ENCODE data around the gene ACTR8.

The ACTR8 gene

GRCh38 chr3:53899750-53900149 is 17.8 kb upstream of the ACTR8 start:
- DNase-seq (ENCODE audit: insufficient read length, low spot score) (no peak), FAIRE-seq (no peak)
- TF ChIP-seq POLR2AphosphoS5 (IDR thresholded peaks at IDR 0.05; ENCODE audit: low read depth, low read length) (no peak), PAX5 (IDR thresholded peaks at IDR 0.05; ENCODE audit: insufficient read depth, low read length, severe bottlenecking) (no peak), POU2F2 (IDR thresholded peaks at IDR 0.05; ENCODE audit: low read depth, low read length) (no peak)

GRCh38 chr3:53892286-53892637 is 10.3 kb upstream of the ACTR8 start:
- DNase-seq (ENCODE audit: insufficient read length, low spot score) (no peak), FAIRE-seq (no peak)
- TF ChIP-seq PAX5 (IDR thresholded peaks at IDR 0.05; ENCODE audit: insufficient read depth, low read length, severe bottlenecking) = no peak
- no peak for TF ChIP-seq POU2F2 (IDR thresholded peaks at IDR 0.05; ENCODE audit: low read depth, low read length)
- TF ChIP-seq TAF1 (IDR thresholded peaks at IDR 0.05; ENCODE audit: low read depth, low read length) = no peak
- no peak for TF ChIP-seq POLR2A (IDR thresholded peaks at IDR 0.05; ENCODE audit: low read depth, low read length)
- no peak for TF ChIP-seq SPI1 (IDR thresholded peaks at IDR 0.05; ENCODE audit: low read depth, low read length)
- TF ChIP-seq POLR2AphosphoS5 (IDR thresholded peaks at IDR 0.05; ENCODE audit: low read depth, low read length) = no peak

- peak; percentile 99 for FAIRE-seq
- peak; percentile 71 for DNase-seq (ENCODE audit: insufficient read length, low spot score)
- TF ChIP-seq TAF1 (IDR thresholded peaks at IDR 0.05; ENCODE audit: low read depth, low read length) = peak; percentile 65
- no peak for TF ChIP-seq POU2F2 (IDR thresholded peaks at IDR 0.05; ENCODE audit: low read depth, low read length)
- TF ChIP-seq PAX5 (IDR thresholded peaks at IDR 0.05; ENCODE audit: insufficient read depth, low read length, severe bottlenecking) = no peak
- TF ChIP-seq POLR2AphosphoS5 (IDR thresholded peaks at IDR 0.05; ENCODE audit: low read depth, low read length) = peak; percentile 89
- peak; percentile 66 for TF ChIP-seq SPI1 (IDR thresholded peaks at IDR 0.05; ENCODE audit: low read depth, low read length)
- peak; percentile 93 for TF ChIP-seq POLR2A (IDR thresholded peaks at IDR 0.05; ENCODE audit: low read depth, low read length)
These were observed 9.7 kb upstream of the ACTR8 start, which contains the start of gene SELENOK for GRCh38 chr3:53891497-53892285. Gene SELENOK (minus strand): TSS chr3:53891859.

GRCh38 chr3:53890726-53891475 is 8.9 kb upstream of the ACTR8 start:
- TF ChIP-seq POU2F2 (IDR thresholded peaks at IDR 0.05; ENCODE audit: low read depth, low read length) (no peak), TAF1 (IDR thresholded peaks at IDR 0.05; ENCODE audit: low read depth, low read length) (no peak), PAX5 (IDR thresholded peaks at IDR 0.05; ENCODE audit: insufficient read depth, low read length, severe bottlenecking) (no peak), SPI1 (IDR thresholded peaks at IDR 0.05; ENCODE audit: low read depth, low read length) (no peak), POLR2A (IDR thresholded peaks at IDR 0.05; ENCODE audit: low read depth, low read length) (no peak), POLR2AphosphoS5 (IDR thresholded peaks at IDR 0.05; ENCODE audit: low read depth, low read length) (no peak)
- no peak for FAIRE-seq
- DNase-seq (ENCODE audit: insufficient read length, low spot score) = no peak

- TF ChIP-seq POU2F2 (IDR thresholded peaks at IDR 0.05; ENCODE audit: low read depth, low read length) (no peak), POLR2AphosphoS5 (IDR thresholded peaks at IDR 0.05; ENCODE audit: low read depth, low read length) (no peak), POLR2A (IDR thresholded peaks at IDR 0.05; ENCODE audit: low read depth, low read length) (no peak), PAX5 (IDR thresholded peaks at IDR 0.05; ENCODE audit: insufficient read depth, low read length, severe bottlenecking) (no peak), TAF1 (IDR thresholded peaks at IDR 0.05; ENCODE audit: low read depth, low read length) (no peak), SPI1 (IDR thresholded peaks at IDR 0.05; ENCODE audit: low read depth, low read length) (no peak)
- DNase-seq (ENCODE audit: insufficient read length, low spot score) (no peak), FAIRE-seq (no peak)
These were observed 6.3 kb upstream of the ACTR8 start for GRCh38 chr3:53888232-53888631.

- FAIRE-seq = no peak
- DNase-seq (ENCODE audit: insufficient read length, low spot score) = no peak
- TF ChIP-seq TAF1 (IDR thresholded peaks at IDR 0.05; ENCODE audit: low read depth, low read length) (no peak), POLR2A (IDR thresholded peaks at IDR 0.05; ENCODE audit: low read depth, low read length) (no peak), PAX5 (IDR thresholded peaks at IDR 0.05; ENCODE audit: insufficient read depth, low read length, severe bottlenecking) (no peak), POU2F2 (IDR thresholded peaks at IDR 0.05; ENCODE audit: low read depth, low read length) (no peak), SPI1 (IDR thresholded peaks at IDR 0.05; ENCODE audit: low read depth, low read length) (no peak), POLR2AphosphoS5 (IDR thresholded peaks at IDR 0.05; ENCODE audit: low read depth, low read length) (no peak)
These were observed 5.5 kb upstream of the ACTR8 start for GRCh38 chr3:53887446-53887845.

- TF ChIP-seq PAX5 (IDR thresholded peaks at IDR 0.05; ENCODE audit: insufficient read depth, low read length, severe bottlenecking) (no peak), POLR2AphosphoS5 (IDR thresholded peaks at IDR 0.05; ENCODE audit: low read depth, low read length) (no peak), SPI1 (IDR thresholded peaks at IDR 0.05; ENCODE audit: low read depth, low read length) (0 out of 2 replicates have a peak, but pooled peaks have one; percentile 21), POLR2A (IDR thresholded peaks at IDR 0.05; ENCODE audit: low read depth, low read length) (no peak), TAF1 (IDR thresholded peaks at IDR 0.05; ENCODE audit: low read depth, low read length) (no peak)
- FAIRE-seq = no peak
These were observed 3.3 kb upstream of the ACTR8 start for GRCh38 chr3:53885239-53885638.

GRCh38 chr3:53884623-53885022 is 2.7 kb upstream of the ACTR8 start:
- FAIRE-seq (no peak), DNase-seq (ENCODE audit: insufficient read length, low spot score) (no peak)
- TF ChIP-seq POLR2A (IDR thresholded peaks at IDR 0.05; ENCODE audit: low read depth, low read length) = 0 out of 2 replicates have a peak, but pooled peaks have one; percentile 25
- TF ChIP-seq TAF1 (IDR thresholded peaks at IDR 0.05; ENCODE audit: low read depth, low read length) = no peak

More at GRCh38 chr3:53885239-53885638, 3.3 kb upstream of the ACTR8 start:
- DNase-seq (ENCODE audit: insufficient read length, low spot score) = no peak

GRCh38 chr3:53883008-53883407 is 1.1 kb upstream of the ACTR8 start:
- TF ChIP-seq SPI1 (IDR thresholded peaks at IDR 0.05; ENCODE audit: low read depth, low read length) (no peak), TAF1 (IDR thresholded peaks at IDR 0.05; ENCODE audit: low read depth, low read length) (no peak), POLR2A (IDR thresholded peaks at IDR 0.05; ENCODE audit: low read depth, low read length) (no peak), PAX5 (IDR thresholded peaks at IDR 0.05; ENCODE audit: insufficient read depth, low read length, severe bottlenecking) (no peak), POLR2AphosphoS5 (IDR thresholded peaks at IDR 0.05; ENCODE audit: low read depth, low read length) (no peak), POU2F2 (IDR thresholded peaks at IDR 0.05; ENCODE audit: low read depth, low read length) (no peak)
- DNase-seq (ENCODE audit: insufficient read length, low spot score) (no peak), FAIRE-seq (no peak)
